PFSK-1 (cell line): Measurements from ENCODE around the gene SORBS1.

Source experiments
- POLR2AphosphoS5 ChIP-seq: IDR thresholded peaks from 2 replicates; pipeline ENCODE4 v1.6.1; 2012; ENCODE audit warnings: low read depth, mild to moderate bottlenecking, control low read depth, low read length, moderate library complexity
- TAF1 ChIP-seq: IDR thresholded peaks from 2 replicates; pipeline ENCODE4 v1.6.1; 2012; ENCODE audit warnings: low read length, control low read depth, borderline replicate concordance; ENCODE audit not compliant: insufficient read depth
- TF ChIP-seq, protein P1 (sequence below), 2 experiments: IDR thresholded peaks; 2 replicates each; pipeline versions ENCODE4 v1.6.1 to v1.8.0; 2011 to 2012; ENCODE audit warnings: low read depth in 2 of 2, low read length in 2 of 2, control low read depth in 1 of 2, inconsistent platforms in 1 of 2, mild to moderate bottlenecking in 1 of 2, moderate library complexity in 1 of 2; ENCODE audit not compliant: insufficient read depth in 1 of 2

- TF ChIP-seq POLR2AphosphoS5, result no peak
- TF ChIP-seq TAF1, result no peak
- TF ChIP-seq, protein P1, sequence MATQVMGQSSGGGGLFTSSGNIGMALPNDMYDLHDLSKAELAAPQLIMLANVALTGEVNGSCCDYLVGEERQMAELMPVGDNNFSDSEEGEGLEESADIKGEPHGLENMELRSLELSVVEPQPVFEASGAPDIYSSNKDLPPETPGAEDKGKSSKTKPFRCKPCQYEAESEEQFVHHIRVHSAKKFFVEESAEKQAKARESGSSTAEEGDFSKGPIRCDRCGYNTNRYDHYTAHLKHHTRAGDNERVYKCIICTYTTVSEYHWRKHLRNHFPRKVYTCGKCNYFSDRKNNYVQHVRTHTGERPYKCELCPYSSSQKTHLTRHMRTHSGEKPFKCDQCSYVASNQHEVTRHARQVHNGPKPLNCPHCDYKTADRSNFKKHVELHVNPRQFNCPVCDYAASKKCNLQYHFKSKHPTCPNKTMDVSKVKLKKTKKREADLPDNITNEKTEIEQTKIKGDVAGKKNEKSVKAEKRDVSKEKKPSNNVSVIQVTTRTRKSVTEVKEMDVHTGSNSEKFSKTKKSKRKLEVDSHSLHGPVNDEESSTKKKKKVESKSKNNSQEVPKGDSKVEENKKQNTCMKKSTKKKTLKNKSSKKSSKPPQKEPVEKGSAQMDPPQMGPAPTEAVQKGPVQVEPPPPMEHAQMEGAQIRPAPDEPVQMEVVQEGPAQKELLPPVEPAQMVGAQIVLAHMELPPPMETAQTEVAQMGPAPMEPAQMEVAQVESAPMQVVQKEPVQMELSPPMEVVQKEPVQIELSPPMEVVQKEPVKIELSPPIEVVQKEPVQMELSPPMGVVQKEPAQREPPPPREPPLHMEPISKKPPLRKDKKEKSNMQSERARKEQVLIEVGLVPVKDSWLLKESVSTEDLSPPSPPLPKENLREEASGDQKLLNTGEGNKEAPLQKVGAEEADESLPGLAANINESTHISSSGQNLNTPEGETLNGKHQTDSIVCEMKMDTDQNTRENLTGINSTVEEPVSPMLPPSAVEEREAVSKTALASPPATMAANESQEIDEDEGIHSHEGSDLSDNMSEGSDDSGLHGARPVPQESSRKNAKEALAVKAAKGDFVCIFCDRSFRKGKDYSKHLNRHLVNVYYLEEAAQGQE (IDR thresholded peaks at IDR 0.05; ENCODE audit: insufficient read depth in 1 of 2, low read depth in 2 of 2, low read length in 2 of 2), result no peak
These were observed 4.2 kb upstream of the SORBS1 start for GRCh38 chr10:95565336-95565735.
